OCI-LY7 (cell line): ENCODE measurements around the gene CDYL. TPM values are rescaled to one million over a fixed set of nuclear protein-coding genes. Genes with fewer than 3 reads are reported as not detected.

Experiments used
- BruUV-seq: library from RNA; stranded (reverse); fragments of 400-500 nt; replicated peaks from 2 replicates; lab custom pipeline; 2021; lab: Mats Ljungman, UMichigan
- CTCF ChIA-PET: fragments of 300-600 bp; sonication (Branson Sonifier 250); formaldehyde crosslinking; loops from one replicate; lab custom pipeline; 2022; ENCODE audit warnings: antibody characterized with exemption; ENCODE audit not compliant: unreplicated experiment; lab: Charles Lee
- POLR2A ChIA-PET: fragments of 300-600 bp; sonication (Branson Sonifier 250); formaldehyde crosslinking; loops from one replicate; lab custom pipeline; 2022; ENCODE audit warnings: antibody characterized with exemption; lab: Charles Lee
- DNase-seq: peaks from one replicate; pipeline ENCODE4 v3.0.0-alpha.2; 2015; ENCODE audit warnings: low spot score
- H2AFZ ChIP-seq: fragments of 200-600 bp; sonication (generic), shearing (Covaris generic); 2 replicates; pipeline ENCODE4 v1.6.1; 2014; ENCODE audit warnings: mild to moderate bottlenecking, antibody characterized with exemption, low read length, moderate library complexity
- H3K27ac ChIP-seq: fragments of 200-600 bp; sonication (generic); 2 replicates; pipeline ENCODE4 v1.5.1; 2014; ENCODE audit warnings: mixed run types, low read depth, mild to moderate bottlenecking, moderate library complexity, low read length, inconsistent platforms; ENCODE audit not compliant: poor library complexity, severe bottlenecking
- H3K36me3 ChIP-seq: fragments of 200-600 bp; sonication (generic); 2 replicates; pipeline ENCODE4 v1.6.1; 2014; ENCODE audit warnings: mild to moderate bottlenecking, antibody characterized with exemption, low read length, moderate library complexity, mixed read lengths; ENCODE audit not compliant: insufficient read depth
- H3K4me1 ChIP-seq: fragments of 200-600 bp; sonication (generic); 2 replicates; pipeline ENCODE4 v1.5.1; 2014; ENCODE audit warnings: mild to moderate bottlenecking, low read length; ENCODE audit not compliant: insufficient read depth, poor library complexity, severe bottlenecking
- H3K4me2 ChIP-seq: fragments of 200-600 bp; sonication (generic); 2 replicates; pipeline ENCODE4 v1.6.1; 2014; ENCODE audit warnings: mild to moderate bottlenecking, low read length
- H3K4me3 ChIP-seq: fragments of 200-600 bp; sonication (generic); 2 replicates; pipeline ENCODE4 v1.5.1; 2014; ENCODE audit warnings: mild to moderate bottlenecking, low read depth, low read length; ENCODE audit not compliant: poor library complexity, severe bottlenecking
- H3K79me2 ChIP-seq: fragments of 200-600 bp; sonication (generic); 2 replicates; pipeline ENCODE4 v1.6.1; 2016; ENCODE audit warnings: low read depth, mild to moderate bottlenecking, low read length, moderate library complexity, mixed read lengths; ENCODE audit not compliant: insufficient read depth
- H3K9me2 ChIP-seq: fragments of 200-600 bp; sonication (generic); 2 replicates; pipeline ENCODE4 v1.6.1; 2016; ENCODE audit warnings: mild to moderate bottlenecking, low read length, mixed read lengths; ENCODE audit not compliant: insufficient read depth
- H3K9me3 ChIP-seq: fragments of 200-600 bp; sonication (generic); 2 replicates; pipeline ENCODE4 v1.6.1; 2014; ENCODE audit warnings: mild to moderate bottlenecking, mixed run types, low read length, mixed read lengths
- H4K20me1 ChIP-seq: fragments of 200-600 bp; sonication (generic); 2 replicates; pipeline ENCODE4 v1.6.1; 2014; ENCODE audit warnings: mild to moderate bottlenecking, antibody characterized with exemption, low read length, moderate library complexity, mixed read lengths; ENCODE audit not compliant: insufficient read depth
- CTCF ChIP-seq: fragments of 200-600 bp; sonication (generic); conservative IDR thresholded peaks from 2 replicates; pipeline ENCODE4 v1.5.1; 2014; ENCODE audit warnings: mild to moderate bottlenecking, antibody characterized with exemption, low read length, moderate library complexity, mixed read lengths
- EZH2phosphoT487 ChIP-seq: fragments of 200-600 bp; sonication (generic); IDR thresholded peaks from 2 replicates; pipeline ENCODE4 v1.6.1; 2018; ENCODE audit warnings: low read depth, borderline replicate concordance, mild to moderate bottlenecking, mixed run types, antibody characterized with exemption, low read length, moderate library complexity, mixed read lengths
- intact Hi-C: fragments of 100-400 bp; cut with micrococcal nuclease; formaldehyde crosslinking; loops from one replicate; pipeline ENCODE4 v1.10.0; 2022; ENCODE audit not compliant: unreplicated experiment
- total RNA-seq, 2 experiments: library from RNA; depleted of rRNA in 1 of 2; stranded (reverse); fragments of >200 nt in 1 of 2; shearing (Covaris generic) in 1 of 2; gene quantifications; 2 replicates each; pipeline ENCODE4 v1.2.3, GENCODE V29; 2014 to 2022

CDYL gene
- total RNA-seq, 2 experiments from 2014 or later = 33.6 to 76.4 TPM

DNA sequence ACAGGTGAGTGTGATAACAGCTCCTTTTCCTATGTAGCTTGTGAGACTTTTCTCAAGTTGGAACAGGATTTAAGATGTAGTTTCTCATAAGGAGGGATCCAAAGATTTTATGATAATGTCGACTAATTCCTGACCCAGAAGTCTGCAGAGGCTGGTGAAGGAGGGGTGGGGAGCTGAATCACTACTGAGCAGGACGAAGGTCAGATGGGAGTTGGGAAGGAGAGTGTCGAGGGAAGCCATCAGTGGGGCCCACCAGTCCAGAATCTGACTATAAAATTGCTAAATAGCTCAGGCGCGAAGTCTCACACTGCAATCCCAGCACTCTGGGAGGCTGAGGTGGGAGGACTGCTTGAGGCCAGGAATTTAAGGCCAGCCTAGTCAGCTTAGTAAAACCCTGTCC lies 32.3 kb upstream of the CDYL start:
- POLR2A ChIA-PET = interaction anchor here (0.7 kb wide), 1 partner anchor 8 kb away, joined by 3 read pairs; no protein-coding TSS in a partner anchor
- Histone ChIP-seq H3K4me2 (no peak overlapping the region), H3K27ac (no peak overlapping the region), H3K9me3 (no peaks in the 10 kb centered on the region), H3K79me2 (no peaks in the 10 kb centered on the region), H3K4me1 (no peaks in the 10 kb centered on the region), H3K36me3 (no peaks in the 10 kb centered on the region), H2AFZ (no peak overlapping the region), H3K4me3 (no peak overlapping the region), H4K20me1 (no peaks in the 10 kb centered on the region), H3K9me2 (no peaks in the 10 kb centered on the region)
- intact Hi-C loops = no loop called here
- DNase-seq = no peak
- CTCF ChIA-PET = no interaction called here
- no peak for TF ChIP-seq CTCF
- TF ChIP-seq EZH2phosphoT487 = no peak
- BruUV-seq = no TSS peak

GRCh38 chr6:4747588-4747987 lies 28.6 kb upstream of the CDYL start:
- H3K4me3 ChIP-seq = no peak overlapping the region
- DNase-seq = no peak
- H2AFZ ChIP-seq = no peak overlapping the region
- no peak for TF ChIP-seq EZH2phosphoT487
- no peak for TF ChIP-seq CTCF
- ChIA-PET CTCF (no interaction called here), POLR2A (no interaction called here)
- BruUV-seq = no TSS peak
- no peaks in the 10 kb centered on the region for H3K9me3 ChIP-seq
- H4K20me1 ChIP-seq = no peaks in the 10 kb centered on the region
- no peaks in the 10 kb centered on the region for H3K4me1 ChIP-seq
- no peaks in the 10 kb centered on the region for H3K79me2 ChIP-seq
- intact Hi-C loops = no loop called here
- no peak overlapping the region for H3K27ac ChIP-seq
- no peak overlapping the region for H3K4me2 ChIP-seq
- H3K9me2 ChIP-seq = no peaks in the 10 kb centered on the region
- H3K36me3 ChIP-seq = no peaks in the 10 kb centered on the region

DNA sequence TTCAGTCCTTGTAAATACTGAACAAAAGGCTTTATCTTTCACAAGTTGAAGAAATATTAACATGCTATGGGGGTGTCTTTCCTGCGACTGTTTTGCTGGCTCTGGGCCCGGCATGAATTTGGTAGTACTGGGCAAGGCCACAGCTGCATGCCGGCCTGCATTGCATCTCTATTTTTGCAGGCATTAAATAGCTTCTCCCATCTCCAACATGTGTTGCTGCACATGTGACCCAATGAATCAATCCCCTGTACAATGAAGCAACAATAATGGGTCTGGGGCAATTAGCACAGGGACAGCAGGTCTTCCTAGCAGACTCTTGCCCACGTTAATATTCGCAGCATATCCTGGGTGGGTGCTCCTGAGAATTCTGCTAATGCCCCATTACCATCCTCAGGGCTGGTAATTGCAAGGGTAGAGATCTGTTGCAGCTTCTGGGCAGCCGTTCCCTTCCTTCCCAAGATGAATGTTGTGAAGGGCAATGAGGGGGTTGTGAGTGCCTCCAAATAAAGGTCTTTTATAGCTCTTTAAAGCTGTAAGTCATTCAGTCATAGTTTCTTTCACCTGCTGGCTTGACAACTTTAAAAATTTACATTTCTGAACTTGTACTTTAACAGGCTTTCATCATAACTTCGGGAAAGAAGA lies 24.3 kb upstream of the CDYL start:
- H3K27ac ChIP-seq = no peak overlapping the region
- intact Hi-C loops = no loop called here
- BruUV-seq = no TSS peak
- no peak overlapping the region for H3K4me2 ChIP-seq
- H3K9me3 ChIP-seq = no peaks in the 10 kb centered on the region
- CTCF ChIA-PET = no interaction called here
- no peaks in the 10 kb centered on the region for H3K9me2 ChIP-seq
- no peaks in the 10 kb centered on the region for H4K20me1 ChIP-seq
- TF ChIP-seq CTCF (no peak), EZH2phosphoT487 (no peak)
- no peaks in the 10 kb centered on the region for H3K4me1 ChIP-seq
- POLR2A ChIA-PET = interaction anchor here (0.6 to 0.9 kb wide), 3 partner anchors 8 to 411 kb away, joined by 3 read pairs; no protein-coding TSS in a partner anchor
- H3K4me3 ChIP-seq = no peak overlapping the region
- H2AFZ ChIP-seq = no peak overlapping the region
- DNase-seq = no peak
- no peaks in the 10 kb centered on the region for H3K36me3 ChIP-seq
- H3K79me2 ChIP-seq = no peaks in the 10 kb centered on the region
